Measurements from ENCODE around the gene RPS6KA4.

Gene RPS6KA4

GRCh38 chr11:64419818-64420485 lies 61.0 kb downstream of the RPS6KA4 start:
- TF ChIP-seq CTCF (IDR thresholded peaks at IDR 0.05; ENCODE audit: low read depth, low read length, missing control alignments) = no peak
- DNase-seq (ENCODE audit: extremely low read depth, low read depth) = no peak
- H3K4me3 ChIP-seq (replicated peaks; ENCODE audit: low read depth, low read length) = no peak overlapping the region

Measured in HFF-Myc (cell line).